GM21526 (cell line): ENCODE measurements around the gene FNTB.

Experiments
- ATAC-seq: cut with Tn5 transposase; IDR thresholded peaks from one replicate; pipeline ENCODE4 v1.9.1; 2021; ENCODE audit warnings: moderate library complexity; ENCODE audit not compliant: unreplicated experiment, low FRiP score

Gene FNTB

GRCh38 chr14:64952598-64953309, 33.9 kb upstream of the FNTB start:
- ATAC-seq: no peak

- no peak for ATAC-seq
These were observed 33.4 kb upstream of the FNTB start for GRCh38 chr14:64953310-64953654.

GRCh38 chr14:64953661-64954060, 33.0 kb upstream of the FNTB start:
- no peak for ATAC-seq

- ATAC-seq: no peak
These were observed 32.0 kb upstream of the FNTB start for GRCh38 chr14:64954491-64955240.

- ATAC-seq: no peak
These were observed 31.4 kb upstream of the FNTB start for GRCh38 chr14:64955297-64955696.

- no peak for ATAC-seq
These were observed 29.8 kb upstream of the FNTB start for GRCh38 chr14:64956697-64957406.

GRCh38 chr14:64958201-64958600, 28.5 kb upstream of the FNTB start:
- no peak for ATAC-seq

- no peak for ATAC-seq
These were observed 28.0 kb upstream of the FNTB start for GRCh38 chr14:64958743-64959142.

- no peak for ATAC-seq
These were observed 25.9 kb upstream of the FNTB start for GRCh38 chr14:64960762-64961276.

- ATAC-seq: no peak
These were observed 23.1 kb upstream of the FNTB start for GRCh38 chr14:64963611-64964010.

GRCh38 chr14:64965356-64966000, 21.2 kb upstream of the FNTB start:
- ATAC-seq: no peak

GRCh38 chr14:64966976-64967375, 19.7 kb upstream of the FNTB start:
- no peak for ATAC-seq

- ATAC-seq: no peak
These were observed 18.5 kb upstream of the FNTB start for GRCh38 chr14:64968167-64968566.

- no peak for ATAC-seq
These were observed 18.0 kb upstream of the FNTB start for GRCh38 chr14:64968651-64969050.

GRCh38 chr14:64970041-64970440, 16.7 kb upstream of the FNTB start:
- ATAC-seq: no peak

GRCh38 chr14:64970776-64971477, 15.8 kb upstream of the FNTB start:
- ATAC-seq: no peak

GRCh38 chr14:64971491-64971942, 15.2 kb upstream of the FNTB start:
- ATAC-seq: no peak

GRCh38 chr14:64971943-64972791, 14.5 kb upstream of the FNTB start, which contains the start of gene RAB15:
Gene RAB15, minus strand, starts transcription at chr14:64972336. Its CDS starts 260 bp downstream, at chr14:64972076.
- no peak for ATAC-seq

- ATAC-seq: no peak
These were observed 13.7 kb upstream of the FNTB start for GRCh38 chr14:64973026-64973442.
